ENCODE measurements around the gene PDE10A.
"Not testable (repeated sequence)": the region's sequence is repeated elsewhere in the genome, so short reads cannot be mapped to it uniquely, and the experiment has no call there.

Gene PDE10A

GRCh38 chr6:165618891-165619290 is 44.1 kb downstream of the PDE10A start:
- DNase-seq, result not testable (repeated sequence)

GRCh38 chr6:165618241-165618640 is 44.8 kb downstream of the PDE10A start:
- DNase-seq, result no peak

GRCh38 chr6:165617528-165617927 is 45.5 kb downstream of the PDE10A start:
- DNase-seq, result no peak

DNA sequence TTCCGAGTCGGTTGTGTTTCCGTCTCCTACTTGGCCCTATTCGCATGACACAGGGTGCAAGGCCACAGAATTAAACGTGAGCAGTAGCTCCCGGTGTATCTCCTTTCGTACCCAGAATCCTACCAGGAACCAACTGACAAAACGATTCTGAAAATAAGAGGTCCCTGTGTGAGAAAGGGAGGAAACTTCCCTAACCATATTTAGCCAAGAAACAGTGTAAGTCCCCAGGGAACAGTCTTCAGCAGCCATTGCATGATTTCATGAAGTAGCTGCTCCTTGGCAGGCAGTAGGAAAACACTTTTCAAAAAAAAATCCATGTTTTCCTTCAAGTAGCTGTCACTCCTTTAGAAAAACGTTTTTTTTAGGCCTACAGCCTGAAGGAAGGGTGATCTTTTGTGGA is 46.9 kb downstream of the PDE10A start:
- DNase-seq, result no peak

DNA sequence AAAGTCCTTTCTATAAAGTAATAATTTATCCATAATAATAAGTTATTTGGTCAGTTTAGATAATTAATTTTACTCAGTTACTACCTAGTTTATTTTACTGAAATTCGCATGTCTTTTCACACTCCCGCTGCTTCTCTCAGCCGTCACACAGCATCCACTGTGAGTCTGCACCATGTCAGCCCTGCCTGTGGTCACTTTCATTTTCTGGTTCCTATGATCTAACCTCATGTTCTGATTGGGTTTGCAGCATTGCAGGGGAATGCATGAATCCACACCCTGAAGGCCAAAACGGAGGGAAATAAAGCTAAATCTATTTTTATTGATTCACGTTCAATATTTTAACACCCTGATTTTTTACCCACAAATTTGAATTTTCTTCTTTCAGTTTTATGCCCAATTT is 47.4 kb downstream of the PDE10A start:
- no peak for DNase-seq

DNA sequence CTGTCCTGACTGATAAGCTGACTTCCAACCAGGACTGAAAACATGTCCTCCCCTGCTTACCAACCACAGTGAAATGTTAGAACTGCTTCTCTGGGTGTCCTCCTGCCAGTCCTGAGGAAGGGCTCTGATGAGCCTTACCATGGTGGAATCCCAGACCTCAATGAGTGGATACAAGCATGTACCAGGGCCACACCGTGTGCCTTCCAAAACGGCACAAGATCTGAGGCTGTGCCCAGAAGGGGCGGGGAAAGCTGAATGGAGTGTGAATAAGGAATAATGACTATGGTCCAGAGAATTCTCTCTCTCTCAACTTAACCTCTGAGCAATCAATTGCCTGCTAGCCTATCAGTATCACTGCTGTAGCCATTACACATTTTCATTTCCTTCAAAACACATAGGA is 51.7 kb downstream of the PDE10A start:
- no peak for DNase-seq

DNA sequence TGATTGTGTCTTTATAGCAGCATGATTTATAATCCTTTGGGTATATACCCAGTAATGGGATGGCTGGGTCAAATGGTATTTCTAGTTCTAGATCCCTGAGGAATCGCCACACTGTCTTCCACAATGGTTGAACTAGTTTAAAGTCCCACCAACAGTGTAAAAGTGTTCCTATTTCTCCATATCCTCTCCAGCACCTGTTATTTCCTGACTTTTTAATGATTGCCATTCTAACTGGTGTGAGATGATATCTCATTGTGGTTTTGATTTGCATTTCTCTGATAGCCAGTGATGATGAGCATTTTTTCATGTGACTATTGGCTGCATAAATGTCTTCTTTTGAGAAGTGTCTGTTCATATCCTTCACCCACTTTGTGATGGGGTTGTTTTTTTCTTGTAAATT is 54.5 kb downstream of the PDE10A start:
- DNase-seq, result not testable (repeated sequence)

DNA sequence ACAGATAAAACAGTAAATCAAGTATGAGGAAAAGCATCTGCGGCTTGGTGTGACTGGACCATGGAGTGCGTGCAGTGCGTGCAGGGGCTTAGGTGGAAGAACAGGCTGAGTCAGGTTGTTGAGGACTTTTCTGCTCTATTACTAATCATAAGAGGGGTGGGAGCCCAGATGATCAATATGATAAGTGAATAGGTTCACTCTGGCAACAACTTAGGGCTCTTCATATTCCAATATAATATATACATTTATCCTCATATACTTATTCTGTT is 56.4 kb downstream of the PDE10A start:
- no peak for DNase-seq

DNA sequence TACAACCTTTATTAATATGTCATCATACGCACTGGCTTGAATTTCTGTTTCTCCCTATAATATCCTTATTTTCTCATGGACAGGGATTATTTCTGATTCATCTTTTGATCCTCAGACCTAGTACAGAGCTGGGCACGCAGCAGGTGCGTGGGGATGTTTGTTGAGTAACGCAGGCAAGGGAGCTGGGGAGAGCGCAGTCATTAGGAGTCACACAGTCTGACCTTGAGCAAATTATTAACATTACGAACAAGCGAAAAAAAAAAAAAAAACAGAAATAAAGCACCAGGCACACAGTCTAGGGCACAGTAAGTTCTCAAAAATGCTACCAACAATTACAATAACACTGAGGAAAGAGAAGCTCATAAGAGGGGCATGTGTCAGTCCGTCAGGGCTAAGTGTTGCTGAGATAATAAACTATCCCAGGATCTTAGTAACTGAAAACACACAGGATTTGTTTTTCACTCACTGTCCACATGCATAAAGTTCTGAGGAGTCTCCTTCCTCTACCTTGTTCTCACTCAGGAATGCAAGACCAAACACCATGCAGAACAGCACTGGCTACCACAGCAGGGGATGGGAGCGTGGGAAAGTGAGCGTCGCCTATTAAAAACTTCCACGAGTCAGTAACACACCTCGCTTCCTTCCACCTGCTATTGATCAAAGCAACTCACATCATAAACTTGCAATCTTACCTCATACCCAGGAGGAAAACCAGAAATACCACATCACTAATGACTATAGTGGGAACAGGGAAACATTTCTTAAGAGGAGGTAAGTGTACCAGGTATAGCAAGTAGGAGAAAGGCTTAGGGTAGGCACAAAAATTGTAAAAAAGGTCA is 56.9 kb downstream of the PDE10A start:
- no peak for DNase-seq

DNA sequence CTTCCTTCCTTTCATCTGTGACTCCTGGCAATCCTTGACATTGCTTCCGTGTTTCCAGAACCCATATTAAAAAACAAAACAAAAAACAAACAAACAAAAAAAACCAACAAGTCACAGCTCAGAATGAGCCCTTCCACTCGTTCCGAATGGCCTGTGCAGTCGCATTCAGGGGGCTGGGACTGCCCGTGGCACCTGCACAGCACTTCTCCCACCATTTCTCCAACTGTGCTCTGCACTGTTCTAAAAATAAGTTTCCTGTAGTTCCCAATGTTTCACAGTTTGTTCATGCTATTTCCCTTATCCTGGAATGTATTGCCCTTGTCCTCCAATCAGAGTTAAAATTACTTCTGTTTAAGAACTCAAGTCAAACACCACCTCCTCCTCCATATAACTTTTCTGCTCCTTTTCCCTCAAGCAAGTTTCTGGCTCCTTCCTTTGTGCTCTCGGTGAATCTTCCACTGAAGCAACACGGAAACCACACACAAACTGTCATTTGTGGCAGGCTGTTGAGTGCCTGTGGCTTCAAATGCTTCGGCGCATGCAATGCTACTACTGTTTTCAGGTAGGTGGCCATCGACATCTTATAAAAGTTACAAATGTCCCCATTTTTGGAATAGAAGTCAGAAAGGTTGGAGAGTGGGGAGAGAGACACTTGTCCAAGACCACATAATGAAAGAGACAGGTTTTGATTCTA is 57.7 kb downstream of the PDE10A start:
- DNase-seq, result no peak

- no peak for DNase-seq
Observed at GRCh38 chr6:165602291-165602690, 60.8 kb downstream of the PDE10A start.

DNA sequence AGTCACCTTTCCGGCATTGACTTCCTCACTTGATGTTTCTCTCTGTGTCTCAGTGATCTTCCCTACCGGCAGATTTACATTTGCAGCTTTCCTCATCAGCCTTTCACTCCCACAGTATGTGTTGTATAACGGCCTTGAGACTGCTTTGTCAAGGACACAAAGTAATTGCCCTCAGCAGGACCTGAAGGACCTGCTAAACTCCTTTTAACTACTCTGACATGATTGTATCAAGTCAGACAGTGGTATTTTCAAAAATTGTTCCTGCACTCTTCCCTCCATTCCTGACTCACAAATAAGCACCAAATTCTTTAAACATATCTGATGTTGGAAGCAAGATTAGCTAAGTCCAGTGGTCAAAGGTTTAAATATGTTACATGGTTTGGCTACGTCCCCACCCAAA is 62.4 kb downstream of the PDE10A start:
- DNase-seq, result no peak

- DNase-seq, result no peak
Observed at GRCh38 chr6:165599596-165600487, 63.2 kb downstream of the PDE10A start.

DNA sequence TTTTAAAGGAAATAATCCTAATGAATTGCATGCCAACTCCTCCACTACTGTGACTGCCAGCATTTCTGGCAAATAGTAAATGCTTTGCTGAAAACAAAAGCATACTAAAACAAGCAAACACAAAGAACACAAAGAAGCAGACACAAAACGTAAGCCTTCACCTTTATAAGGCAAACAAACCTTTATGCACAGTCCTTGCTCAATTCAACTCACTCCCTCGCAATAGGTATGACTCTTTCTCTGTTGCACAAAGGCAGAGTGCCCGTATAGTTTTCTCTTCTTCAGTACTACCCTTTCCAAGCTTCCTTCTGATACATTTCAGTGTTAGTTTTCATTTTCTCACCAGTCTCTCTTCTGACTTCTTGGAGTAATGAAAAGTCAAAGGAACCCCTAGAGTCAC is 63.9 kb downstream of the PDE10A start:
- no peak for DNase-seq

- DNase-seq, result no peak
Observed at GRCh38 chr6:165597821-165598220, 65.2 kb downstream of the PDE10A start.

GRCh38 chr6:165594584-165595333 is 68.3 kb downstream of the PDE10A start:
- DNase-seq, result no peak

- not testable (repeated sequence) for DNase-seq
Observed at GRCh38 chr6:165592947-165593346, 70.1 kb downstream of the PDE10A start.

- DNase-seq, result no peak
Observed at GRCh38 chr6:165588515-165588914, 74.5 kb downstream of the PDE10A start.

DNA sequence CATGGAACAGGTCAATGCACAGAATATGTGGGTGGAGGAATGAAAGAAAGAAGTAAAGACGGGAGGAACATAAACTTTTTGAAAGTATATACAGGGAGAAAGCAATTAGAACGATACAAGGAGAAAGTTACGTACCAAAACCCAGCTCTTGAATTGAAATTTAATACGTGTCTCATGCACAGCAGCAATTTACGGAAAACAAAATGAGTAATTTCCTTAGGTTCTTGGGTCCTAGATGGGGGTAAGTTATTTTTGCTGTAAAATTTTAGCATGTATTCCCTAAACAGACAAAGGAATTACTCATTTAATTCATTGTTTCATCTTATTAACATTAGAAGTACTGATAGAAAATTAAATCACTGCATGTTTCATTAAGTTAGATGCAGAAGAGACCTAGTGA is 75.8 kb downstream of the PDE10A start:
- DNase-seq, result no peak

DNA sequence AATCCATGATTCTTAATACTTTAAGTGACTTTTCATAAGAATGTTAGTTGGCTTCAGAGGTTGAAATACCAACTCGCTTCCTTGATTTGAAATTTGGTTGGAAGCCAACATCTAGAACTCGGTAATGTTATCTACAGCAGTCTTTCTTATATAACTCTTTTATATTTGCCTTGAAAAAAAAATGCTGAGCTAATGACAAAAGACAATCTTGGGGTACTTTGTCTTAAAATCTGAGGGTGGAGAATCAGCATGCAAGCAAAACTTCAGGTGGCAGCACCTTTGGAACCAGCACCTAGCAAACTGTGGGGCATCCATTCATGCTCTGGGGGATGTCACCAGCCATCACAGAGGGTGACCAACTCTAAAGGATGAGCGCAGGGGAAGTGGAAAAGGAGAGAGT is 76.3 kb downstream of the PDE10A start:
- no peak for DNase-seq

DNA sequence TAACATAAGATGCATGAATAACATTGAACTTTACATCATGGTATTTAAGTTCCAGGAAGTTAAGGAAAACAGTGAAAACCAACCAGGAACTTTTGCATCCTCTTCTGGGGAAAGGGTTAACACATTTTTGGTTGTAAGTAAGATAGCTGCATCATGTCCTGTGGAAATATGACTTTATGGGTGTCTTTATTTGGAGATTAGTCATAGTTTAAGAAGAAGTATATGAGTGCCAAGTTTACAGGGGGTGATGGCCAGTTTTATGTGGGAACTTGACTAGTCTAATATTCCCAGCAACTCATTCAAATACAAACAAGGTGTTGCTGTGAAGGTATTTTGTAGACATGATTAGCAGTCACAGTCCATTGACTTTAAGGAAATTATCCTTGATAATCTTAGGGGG is 78.0 kb downstream of the PDE10A start:
- DNase-seq, result no peak

DNA sequence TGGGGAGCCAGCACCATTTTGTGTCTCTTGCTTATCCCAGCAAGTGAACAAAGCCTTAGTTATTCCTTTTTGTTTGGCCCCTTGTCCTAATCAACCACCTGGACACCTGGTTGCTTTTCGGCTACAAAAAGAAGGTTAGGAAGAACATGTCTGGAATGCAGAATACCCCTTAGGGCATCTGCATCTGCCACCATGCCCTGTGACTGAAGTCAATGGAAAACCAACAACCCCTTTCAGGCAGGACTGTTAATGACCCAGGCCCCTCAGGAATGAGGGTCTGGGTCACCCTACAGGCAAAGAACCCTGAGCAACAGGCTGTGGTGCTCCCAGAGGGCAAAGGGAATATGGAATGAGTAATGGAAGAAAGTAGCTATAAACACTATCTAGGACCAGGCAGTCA is 78.5 kb downstream of the PDE10A start:
- no peak for DNase-seq

- no peak for DNase-seq
Observed at GRCh38 chr6:165581678-165582077, 81.4 kb downstream of the PDE10A start.
